Right renal pelvis (tissue), 4 donors: ENCODE results near the gene LRRC7. TPM values are rescaled to one million over a fixed set of nuclear protein-coding genes. Genes with fewer than 3 reads are reported as not detected.

Source experiments
- DNase-seq, 4 donors: peaks; one replicate each; pipeline ENCODE4 v3.0.0-alpha.2; 2013; ENCODE audit warnings: low read depth in 4 of 4, low spot score in 3 of 4, missing footprints in 1 of 4
- polyA plus RNA-seq, 4 donors: library from polyadenylated mRNA; unstranded; fragments of 120-200 nt; gene quantifications; one replicate each; pipeline ENCODE4 v1.2.1, GENCODE V29; 2013; ENCODE audit not compliant: insufficient read length in 4 of 4

LRRC7 gene
- polyA plus RNA-seq, 4 donors = 5.7 to 8.2 (median 6.7) TPM

DNA sequence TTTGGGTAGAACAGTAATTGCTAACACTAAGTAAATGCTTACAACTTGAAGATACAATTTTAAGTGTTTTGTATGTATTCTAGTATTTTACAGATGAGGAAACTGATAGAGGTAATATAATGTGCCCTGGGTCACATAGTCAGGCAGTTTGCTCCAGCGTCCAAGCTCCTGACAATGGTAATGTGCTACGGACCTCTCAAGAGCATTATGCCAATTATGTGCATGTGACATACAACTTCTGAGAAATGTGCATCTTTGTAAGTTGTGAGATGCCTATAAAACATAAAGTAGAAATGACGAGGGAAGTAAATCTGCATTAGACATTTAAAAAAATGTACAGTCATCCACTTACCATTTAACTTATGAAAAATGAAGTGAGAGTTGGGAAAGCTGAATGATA lies 186.8 kb downstream of the LRRC7 start:
- no peak for DNase-seq

DNA sequence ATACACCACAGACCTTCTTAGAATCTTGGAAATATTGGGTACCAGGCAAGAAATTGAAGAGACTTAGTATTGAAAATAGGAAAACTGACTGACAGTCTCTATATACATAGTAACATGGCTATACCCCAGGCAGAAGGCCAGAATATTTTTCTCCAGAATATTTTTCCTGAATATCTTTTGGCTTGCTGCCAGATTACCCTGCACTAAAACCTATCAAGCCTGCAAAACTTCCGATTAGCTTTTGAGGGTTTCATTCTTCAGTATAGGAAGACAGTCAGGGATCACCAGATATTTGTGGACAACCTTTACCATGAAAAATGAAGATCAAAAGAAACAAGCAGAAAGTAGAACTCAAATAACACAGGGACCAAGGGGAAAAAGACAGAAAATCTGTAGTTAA lies 187.9 kb downstream of the LRRC7 start:
- no peak for DNase-seq

DNA sequence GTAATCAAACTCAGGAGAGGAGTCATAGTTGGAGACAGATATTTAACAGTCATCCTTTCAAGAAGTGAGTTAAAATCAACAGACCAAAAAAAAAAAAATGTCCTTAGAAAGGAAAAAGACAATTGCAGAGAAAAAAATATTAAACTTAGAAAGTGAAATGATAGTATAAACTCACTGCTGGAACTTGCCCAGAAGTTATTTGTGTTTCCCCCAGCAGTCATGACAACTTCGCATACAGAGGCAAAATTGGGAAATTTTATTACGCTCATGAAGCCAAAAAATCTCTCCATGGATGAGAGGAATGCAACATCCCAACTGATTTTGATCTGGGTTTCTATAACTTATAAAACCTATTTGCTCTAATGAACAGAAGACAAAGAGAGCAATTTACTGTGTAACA lies 198.2 kb downstream of the LRRC7 start:
- no peak for DNase-seq

DNA sequence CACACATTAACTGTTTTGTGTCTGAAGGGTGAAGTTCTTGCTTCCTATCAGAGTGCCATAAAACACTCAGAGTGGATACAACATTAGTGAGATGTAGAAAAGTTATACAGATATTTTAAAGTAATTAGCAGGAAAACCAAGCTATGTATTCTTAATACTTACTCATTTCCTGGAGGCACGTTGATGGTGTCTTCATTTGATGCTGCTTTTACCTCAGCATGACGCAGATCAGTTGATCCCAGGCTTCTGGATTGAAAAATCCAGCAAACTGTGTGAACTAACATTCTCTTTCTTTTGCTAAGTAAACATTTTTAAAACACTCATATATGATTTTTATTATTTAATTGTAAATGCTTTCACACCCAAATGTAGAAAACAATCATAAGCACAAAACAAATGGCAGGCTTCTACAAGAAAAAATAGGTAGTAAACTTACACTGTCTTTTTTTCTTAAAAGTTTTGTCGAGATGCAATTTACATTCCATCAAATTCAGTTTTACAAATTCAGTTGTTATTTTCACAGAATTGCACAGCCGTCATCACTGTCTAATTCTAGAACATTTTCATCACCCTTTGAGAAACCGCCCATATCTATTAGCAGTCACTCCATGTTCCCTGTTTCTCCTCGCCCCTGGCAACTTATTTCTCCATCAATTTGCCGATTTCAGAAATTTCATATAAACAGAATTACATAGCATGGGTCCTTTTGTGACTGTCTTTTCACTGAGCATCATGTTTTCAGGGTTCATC lies 198.9 kb downstream of the LRRC7 start:
- no peak for DNase-seq

DNA sequence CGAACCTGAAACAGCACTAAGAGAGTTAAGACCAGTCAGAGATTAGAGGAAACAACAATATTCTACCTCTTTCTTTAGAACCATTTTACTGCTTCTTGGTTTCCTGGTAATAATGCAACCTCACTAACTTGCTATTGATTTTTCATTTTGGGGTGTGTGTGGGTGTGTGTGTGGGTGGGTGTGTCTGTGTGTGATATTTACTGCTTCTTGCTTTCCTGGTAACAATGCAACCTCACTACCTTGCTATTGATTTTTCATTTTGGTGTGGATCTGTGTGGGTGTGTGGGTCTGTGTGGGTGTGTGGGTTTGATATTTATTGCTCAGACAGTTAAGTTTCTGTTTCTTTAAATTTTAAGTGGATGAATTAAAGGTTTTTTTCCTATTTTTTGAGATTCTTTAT lies 208.8 kb downstream of the LRRC7 start:
- no peak for DNase-seq

DNA sequence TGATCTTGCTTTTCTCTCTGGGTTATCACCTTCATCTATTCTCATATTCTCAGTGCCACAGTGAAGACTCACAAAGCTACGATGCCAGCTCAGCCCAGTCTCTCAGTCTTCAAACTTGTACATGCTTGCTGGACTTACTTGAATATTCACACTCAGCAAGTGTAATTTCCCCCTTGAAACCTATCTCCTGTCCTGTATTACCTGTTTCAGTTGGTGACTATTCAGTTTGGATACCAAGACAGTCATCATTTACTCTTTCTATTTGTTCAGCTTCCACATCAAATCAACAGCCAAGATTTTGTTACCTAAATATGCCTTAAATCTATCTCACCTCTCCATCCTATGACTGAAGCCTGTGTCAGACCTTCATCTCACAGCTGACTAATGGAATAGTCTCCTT lies 209.7 kb downstream of the LRRC7 start:
- no peak for DNase-seq

DNA sequence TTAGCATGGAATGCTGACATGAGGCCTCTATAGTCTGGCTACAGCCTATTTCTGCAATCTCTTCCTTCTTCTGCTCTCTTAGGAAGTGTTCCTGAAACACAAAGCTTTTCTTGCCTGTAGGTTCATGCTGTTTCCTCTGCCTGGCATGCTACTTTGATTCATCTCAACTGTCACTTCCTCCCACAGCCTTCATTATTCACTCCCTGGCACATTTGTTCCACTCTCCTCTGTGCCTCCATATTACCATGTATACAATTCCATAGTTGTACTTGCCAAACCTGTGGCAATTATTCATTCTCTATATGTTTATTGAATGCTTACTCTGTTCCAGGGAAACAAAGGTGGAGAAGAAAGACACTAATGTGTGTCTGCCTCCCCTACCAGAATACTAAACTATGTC lies 210.2 kb downstream of the LRRC7 start:
- DNase-seq = no peak

DNA sequence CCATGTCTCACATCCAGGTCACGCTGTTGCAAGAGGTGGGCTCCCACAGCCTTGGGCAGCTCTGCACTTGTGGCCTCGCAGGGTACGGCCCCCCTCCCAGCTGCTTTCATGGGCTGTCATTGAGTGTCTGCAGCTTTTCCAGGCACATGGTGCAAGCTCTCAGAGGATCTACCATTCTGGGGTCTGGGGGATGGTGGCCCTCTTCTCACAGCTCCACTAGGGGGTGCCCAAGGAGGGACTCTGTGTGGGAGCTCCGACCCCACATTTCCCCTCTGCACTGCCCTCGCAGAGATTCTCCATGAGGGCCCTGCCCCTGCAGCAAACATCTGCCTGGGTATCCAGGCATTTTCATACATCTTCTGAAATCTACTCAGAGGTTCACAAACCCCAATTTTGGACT lies 219.4 kb downstream of the LRRC7 start:
- no peak for DNase-seq

DNA sequence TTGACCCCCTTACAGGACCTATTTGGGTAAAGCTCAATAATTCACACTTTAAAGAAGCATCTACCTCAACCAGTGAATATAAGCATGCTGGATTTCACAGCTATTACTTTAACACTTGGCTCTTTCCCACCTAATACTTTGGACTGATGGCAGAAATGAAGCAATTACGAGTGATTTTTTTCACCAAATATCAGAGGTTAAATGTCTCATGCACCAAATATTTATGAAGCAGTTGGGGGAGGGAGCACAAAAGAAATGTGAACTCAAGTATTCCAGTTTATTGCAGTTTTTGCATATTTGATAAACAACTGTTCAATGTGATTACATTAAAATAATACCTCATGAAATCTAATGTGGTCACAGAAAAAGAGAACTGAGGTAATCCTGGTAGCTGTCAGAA lies 223.6 kb downstream of the LRRC7 start:
- DNase-seq = no peak

DNA sequence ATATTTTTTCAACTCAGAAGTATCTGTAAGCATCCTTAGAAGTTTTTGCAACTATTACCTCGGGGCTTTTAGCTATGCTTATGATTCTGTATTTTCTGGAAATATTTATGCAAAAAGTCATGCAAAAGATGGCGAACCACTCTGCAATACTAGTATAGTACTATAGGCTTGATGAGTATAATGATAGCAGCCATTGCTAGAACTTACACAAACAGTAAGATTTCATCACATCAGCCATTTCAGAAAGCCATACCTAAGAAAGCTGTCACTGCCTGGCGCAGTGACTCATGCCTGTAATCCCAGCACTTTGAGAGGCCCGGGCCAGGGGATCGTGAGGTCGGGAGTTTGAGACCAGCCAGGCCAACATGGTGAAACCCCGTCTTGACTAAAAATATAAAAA lies 227.1 kb downstream of the LRRC7 start:
- DNase-seq = no peak

DNA sequence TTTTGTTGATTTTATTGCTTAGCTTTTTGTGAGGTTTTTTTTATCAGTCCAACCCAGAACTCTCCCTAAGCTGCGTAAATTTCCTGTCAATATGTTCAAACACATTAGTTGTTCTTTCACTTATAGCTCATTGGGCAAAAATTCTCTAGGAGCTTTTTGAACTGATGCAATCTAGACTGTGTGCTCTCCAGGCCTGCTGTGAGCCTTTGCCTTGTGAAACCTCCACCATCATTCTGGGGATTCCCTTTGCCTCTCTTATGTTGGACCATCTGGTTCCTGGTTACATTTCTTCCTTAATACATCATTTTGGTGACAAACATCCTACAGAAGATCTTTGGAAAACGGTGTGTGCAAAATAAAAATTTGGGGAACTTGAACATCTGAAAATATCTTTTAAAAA lies 247.2 kb downstream of the LRRC7 start:
- no peak for DNase-seq

DNA sequence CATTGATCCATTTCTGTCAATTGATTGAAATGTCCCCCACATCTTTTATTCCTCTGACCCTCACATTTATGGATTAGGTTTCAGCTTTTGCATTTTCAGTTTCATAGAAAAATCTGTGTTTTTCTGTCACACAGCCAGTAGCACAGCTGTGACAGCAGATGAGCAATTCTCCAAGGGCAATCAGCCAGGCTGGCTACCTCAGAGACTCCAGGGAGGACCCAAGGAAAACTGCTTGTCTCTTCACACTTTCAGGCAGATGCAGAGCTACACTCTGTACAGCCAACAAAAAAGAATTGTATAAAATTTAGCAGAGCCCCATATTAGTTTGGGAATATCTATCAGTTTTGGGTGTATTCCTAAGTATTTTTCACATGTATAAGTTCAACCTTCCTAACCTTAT lies 257.2 kb downstream of the LRRC7 start:
- no peak for DNase-seq

DNA sequence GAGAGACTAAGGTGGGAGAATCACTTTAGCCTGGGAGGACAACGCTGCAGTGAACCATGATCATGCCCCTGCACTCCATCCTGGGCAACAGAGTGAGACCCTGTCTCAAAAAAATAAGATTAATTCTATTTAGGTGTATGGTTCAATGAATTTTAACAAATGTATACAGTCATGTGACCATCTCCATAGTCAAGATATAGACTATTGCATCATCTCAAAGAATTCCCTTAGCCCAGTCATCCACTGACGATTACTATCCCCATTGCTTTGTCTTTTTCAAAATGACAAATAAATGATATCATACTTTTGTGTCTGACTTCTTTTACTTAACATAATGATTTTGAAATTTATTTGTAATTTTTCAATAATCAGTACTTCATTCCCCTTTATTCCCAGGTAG lies 260.0 kb downstream of the LRRC7 start:
- DNase-seq = no peak

DNA sequence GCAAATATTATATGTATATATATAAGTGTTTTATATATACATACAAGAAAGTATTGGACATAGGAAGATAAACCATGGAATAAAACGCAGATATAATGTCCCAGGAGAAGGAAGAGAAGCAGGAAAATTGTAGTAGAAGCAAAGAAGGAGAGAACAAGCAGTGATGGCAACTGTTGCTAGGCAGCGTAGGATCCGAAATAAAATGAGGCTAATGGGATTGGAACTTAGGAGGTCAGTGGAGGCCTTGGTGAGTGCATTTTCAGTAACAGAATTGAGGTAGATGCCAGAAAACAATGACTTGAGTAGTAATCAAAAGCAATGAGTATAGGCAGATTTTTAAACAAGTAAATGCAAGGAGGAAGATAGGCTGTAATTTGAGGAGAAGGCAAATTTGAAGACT lies 265.8 kb downstream of the LRRC7 start:
- no peak for DNase-seq

DNA sequence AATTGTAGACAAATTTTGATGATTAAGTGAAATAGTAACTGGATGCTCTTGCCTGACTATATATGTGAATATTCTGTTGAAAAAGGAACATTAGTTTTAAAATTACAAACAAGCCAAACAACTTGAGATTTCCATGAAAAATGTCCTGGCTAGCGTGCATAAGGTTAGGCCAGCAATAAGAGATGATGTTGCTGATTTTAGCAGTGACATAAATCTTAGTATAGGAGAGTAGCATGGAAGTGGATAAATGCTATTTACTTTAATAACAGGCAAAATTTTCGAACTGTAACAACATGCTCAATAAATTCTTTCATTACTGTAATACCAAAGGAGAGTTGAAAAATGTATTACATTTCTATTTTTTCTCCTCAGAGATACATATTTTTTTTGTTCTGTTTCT lies 266.6 kb downstream of the LRRC7 start:
- DNase-seq = no peak

DNA sequence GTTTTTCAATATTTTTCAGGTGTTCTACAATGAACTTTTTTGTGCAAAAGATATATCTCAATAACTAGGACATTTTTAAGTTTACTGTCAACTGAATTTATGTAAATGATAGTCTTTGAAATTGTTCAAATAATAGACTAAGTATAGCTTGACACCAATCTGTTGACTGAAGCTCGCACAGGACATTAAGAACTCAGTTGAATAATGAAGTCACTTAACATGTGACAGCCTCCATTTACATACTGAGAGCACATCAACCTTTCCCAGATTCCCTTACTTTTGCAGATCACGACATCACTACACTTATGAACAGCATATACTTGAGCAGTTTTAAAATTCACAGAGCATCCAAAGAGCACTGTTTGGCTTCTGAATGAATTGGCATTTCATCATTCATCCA lies 268.2 kb downstream of the LRRC7 start:
- DNase-seq = no peak

DNA sequence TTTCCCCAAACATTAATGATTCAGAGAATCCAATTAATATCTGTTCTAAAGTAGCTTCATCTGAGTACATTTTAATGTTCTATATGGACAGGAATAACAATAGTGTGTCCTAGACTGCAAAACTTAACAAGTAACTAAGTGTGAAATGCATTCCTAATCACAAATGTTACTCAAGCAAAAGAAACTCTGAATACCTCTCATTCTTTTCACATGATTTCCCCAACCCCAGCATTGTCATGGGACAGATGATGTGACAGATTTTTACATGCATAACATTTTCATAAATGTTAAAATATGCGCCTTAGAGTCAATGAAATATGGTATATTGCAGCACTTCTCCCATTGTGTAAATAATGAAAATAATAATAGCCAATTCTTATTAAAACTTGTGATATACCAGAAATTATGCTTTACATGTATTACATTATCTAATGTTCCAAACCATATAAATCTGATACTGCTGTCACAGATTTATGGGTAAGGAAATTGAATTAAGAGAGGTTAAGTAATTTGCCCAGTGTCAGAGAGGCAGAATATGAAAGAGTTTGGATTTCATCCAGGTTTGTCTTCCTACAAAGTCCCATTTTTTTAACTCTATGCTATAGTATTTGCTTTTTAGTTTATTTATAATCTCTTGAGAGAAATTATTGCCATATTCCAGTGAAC lies 269.4 kb downstream of the LRRC7 start:
- no peak for DNase-seq

DNA sequence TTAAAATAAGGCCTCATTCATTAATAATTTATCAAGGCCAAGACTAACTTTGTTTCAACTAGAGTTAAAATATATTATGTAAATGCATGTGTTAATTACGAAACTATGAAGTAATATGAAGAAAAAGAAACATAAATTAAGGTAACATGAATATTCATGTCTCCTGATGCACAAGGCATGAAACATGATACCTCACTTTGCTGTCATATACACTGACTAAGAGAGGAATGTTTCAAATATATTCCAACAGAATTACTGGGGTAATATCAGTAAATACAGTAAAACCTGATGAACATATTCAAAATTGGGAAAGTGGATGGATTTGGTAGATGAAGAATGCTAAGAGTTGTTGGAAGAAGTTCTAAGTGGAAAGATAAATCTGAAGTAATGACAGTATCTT lies 274.6 kb downstream of the LRRC7 start:
- no peak for DNase-seq

DNA sequence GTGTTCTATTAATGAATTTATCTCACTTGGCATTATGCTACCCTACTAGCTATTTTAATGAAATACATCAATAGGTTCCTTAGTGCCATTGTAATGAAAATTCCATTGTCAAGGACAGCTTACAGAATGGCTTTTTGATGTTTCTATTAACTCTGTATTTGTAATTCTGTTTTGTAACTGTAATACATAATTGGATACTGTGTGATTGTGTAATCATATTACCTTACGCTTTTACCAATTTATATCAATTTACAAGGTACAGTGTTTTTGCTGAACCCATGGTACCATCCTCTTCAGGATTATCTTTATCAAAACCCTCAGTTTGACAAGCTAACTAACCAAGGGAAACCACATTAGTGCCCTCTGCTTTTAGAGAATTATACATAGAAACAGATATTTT lies 277.9 kb downstream of the LRRC7 start:
- no peak for DNase-seq

DNA sequence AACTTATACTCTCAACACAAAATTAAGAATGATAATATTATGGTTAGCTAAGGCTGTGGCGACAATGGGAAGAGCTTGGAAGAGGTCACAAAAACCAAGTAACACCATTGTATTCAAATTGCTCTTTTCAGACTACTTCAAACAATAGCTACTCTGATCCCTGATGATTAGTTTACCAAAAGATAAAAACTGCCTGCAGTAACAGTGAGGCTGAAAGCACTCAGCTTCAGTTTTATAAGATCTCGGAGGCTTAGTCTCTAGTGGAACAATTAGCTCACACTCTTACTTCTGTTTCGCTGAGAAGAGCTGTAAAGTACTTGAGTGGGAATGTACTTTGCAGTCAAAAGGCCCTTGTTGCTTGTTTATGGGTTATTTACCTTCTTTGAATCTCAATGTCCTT lies 278.5 kb downstream of the LRRC7 start:
- DNase-seq = no peak

DNA sequence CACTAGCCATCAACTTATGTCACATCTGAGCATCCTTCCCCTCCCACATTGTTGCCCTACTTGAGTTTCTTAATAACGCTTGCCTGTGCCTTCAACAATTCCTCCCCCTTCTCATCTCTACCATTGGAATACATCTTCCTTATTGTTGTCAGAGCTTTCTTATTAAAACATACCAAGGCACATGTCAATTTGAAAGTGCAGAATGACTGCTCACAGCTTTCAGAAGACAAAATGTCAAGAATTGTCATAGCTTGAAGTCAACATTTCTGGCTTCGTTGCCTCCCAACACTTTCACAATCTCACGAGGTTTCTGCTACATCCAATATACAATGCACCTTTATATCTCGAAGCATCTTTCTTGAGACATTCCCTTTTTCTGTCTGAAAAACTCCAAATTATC lies 279.9 kb downstream of the LRRC7 start:
- DNase-seq = no peak

DNA sequence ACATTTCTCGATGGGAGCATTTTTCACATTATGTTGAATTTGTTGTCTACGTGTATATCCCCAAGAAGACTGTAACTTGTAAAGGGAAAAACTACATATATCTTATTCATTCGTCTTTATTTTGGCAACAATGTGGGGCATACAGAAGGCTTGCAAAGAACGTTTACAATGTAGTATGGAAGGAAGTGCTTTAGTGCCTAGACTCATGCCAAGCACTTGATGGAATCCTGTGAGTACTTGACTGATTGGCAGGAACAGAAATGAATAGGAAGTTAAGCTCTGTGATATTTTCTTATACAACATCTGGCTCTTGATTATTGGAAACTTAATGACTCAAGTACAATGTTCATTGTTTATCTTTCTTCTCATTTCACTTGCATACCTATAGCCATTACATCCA lies 284.4 kb downstream of the LRRC7 start:
- DNase-seq = no peak

DNA sequence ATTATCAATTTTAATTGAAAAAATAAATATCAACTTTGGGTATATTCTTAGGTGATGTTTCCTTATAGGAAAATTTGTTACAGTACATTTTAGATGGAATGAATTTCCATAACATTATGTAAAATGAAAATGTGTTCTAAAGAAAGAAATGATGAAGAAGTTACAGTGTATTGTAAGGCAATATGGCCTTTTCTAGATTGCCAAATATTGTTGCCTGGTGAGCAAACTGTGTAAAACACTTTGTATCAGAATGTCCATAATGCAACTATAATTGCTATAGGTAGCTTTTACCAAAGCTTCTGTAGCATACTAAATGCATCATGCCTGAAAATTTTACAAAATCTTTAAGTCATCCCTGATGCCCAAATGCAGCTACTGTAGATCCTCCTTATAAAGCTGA lies 285.0 kb downstream of the LRRC7 start:
- DNase-seq = no peak
